ENCODE data around the gene FGD4. TPM values are rescaled to one million over a fixed set of nuclear protein-coding genes. Genes with fewer than 3 reads are reported as not detected.

FGD4 gene
- total and polyA plus RNA-seq, 2 experiments from 2014 or later, result 1.1 to 3.4 TPM

DNA sequence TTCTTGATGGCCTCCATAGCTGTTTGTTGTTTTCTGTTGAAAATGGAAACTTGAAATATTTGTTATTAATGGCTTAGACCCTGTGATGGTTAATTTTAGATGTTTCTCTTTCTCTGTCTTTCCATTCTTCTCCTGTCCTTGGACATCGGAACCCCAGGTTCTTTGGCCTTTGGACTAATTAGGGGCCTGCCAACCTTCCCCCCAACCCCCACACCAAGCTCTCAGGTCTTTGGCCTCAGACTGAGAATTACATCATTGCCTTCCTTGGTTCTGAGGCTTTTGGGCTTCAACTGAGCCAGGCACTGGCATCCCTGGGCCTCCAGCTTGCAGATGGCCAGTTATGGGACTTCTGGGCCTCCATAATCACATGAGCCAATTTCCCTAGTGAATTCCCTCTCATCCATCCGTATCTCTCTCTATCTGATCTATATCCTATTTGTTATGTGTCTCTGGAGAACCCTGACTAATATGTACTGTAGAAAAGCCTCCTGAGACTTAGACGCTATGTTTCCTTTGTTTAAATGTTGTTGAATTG, 71.6 kb downstream of the FGD4 start:
- Histone ChIP-seq H3K79me2 (ENCODE audit: insufficient read depth) (no peaks in the 10 kb centered on the region), H3K4me3 (no peak overlapping the region), H3K9ac (no peak overlapping the region), H3K4me2 (ENCODE audit: unreplicated experiment) (no peak overlapping the region), H3K9me2 (ENCODE audit: insufficient read depth) (no peaks in the 10 kb centered on the region), H3K9me3 (ENCODE audit: low read depth) (no peaks in the 10 kb centered on the region), H3K27me3 (replicated peaks; ENCODE audit: insufficient read depth) (no peaks in the 10 kb centered on the region), H2AFZ (no peak overlapping the region), H3K27ac (no peak overlapping the region), H3F3A (ENCODE audit: insufficient read depth) (no peaks in the 10 kb centered on the region), H4K20me1 (ENCODE audit: insufficient read depth) (no peaks in the 10 kb centered on the region), H3K4me1 (ENCODE audit: insufficient read depth) (no peaks in the 10 kb centered on the region), H3K36me3 (ENCODE audit: low read depth) (no peaks in the 10 kb centered on the region)
- DNase-seq, result no peak
- WGBS, 2 experiments (ENCODE audit: low coverage in 1 of 2, low lambda C conversion rate in 2 of 2, missing lambda C conversion rate in 2 of 2), result 76 to 82% methylated on average over 3 of the region's 3 CpGs
- TF ChIP-seq EZH2phosphoT487 (IDR thresholded peaks at IDR 0.05; ENCODE audit: insufficient read depth, low read depth) (no peak), EZH2 (IDR thresholded peaks at IDR 0.05; ENCODE audit: insufficient read depth, poor library complexity, severe bottlenecking) (no peak)
- in situ Hi-C loops (cut with MboI), result no loop called here

DNA sequence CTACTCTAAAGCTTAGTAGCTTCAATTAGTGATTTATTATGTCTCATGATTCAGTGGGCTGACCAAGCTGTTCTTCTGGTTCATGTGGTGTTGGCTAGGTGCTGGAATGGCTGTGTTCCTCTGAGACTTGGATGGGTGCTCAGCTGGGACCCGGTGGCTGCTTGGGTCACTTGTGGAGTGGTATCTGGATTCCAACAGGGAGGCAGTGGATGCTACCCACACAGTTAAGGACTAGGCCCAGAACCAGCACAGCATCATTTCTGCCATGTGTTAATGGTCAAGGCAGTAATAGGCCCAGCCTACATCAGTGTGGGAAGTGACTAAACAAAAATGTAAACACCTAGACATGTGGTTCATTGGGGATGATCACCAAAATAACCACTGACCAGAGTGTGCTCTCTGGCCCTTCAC, 72.2 kb downstream of the FGD4 start:
- Histone ChIP-seq H3K27me3 (replicated peaks; ENCODE audit: insufficient read depth) (no peaks in the 10 kb centered on the region), H3K4me3 (no peak overlapping the region), H3K9me3 (ENCODE audit: low read depth) (no peaks in the 10 kb centered on the region), H2AFZ (no peak overlapping the region), H3K9me2 (ENCODE audit: insufficient read depth) (no peaks in the 10 kb centered on the region), H3K27ac (no peak overlapping the region), H3K79me2 (ENCODE audit: insufficient read depth) (no peaks in the 10 kb centered on the region), H3K9ac (no peak overlapping the region), H3K4me2 (ENCODE audit: unreplicated experiment) (no peak overlapping the region), H3K4me1 (ENCODE audit: insufficient read depth) (no peaks in the 10 kb centered on the region), H3F3A (ENCODE audit: insufficient read depth) (no peaks in the 10 kb centered on the region), H3K36me3 (ENCODE audit: low read depth) (no peaks in the 10 kb centered on the region), H4K20me1 (ENCODE audit: insufficient read depth) (no peaks in the 10 kb centered on the region)
- in situ Hi-C loops (cut with MboI), result no loop called here
- TF ChIP-seq EZH2 (IDR thresholded peaks at IDR 0.05; ENCODE audit: insufficient read depth, poor library complexity, severe bottlenecking), result no peak
- TF ChIP-seq EZH2phosphoT487 (IDR thresholded peaks at IDR 0.05; ENCODE audit: insufficient read depth, low read depth), result no peak
- WGBS, 2 experiments (ENCODE audit: low coverage in 1 of 2, low lambda C conversion rate in 2 of 2, missing lambda C conversion rate in 2 of 2), result 83 to 92% methylated on average over 1 of the region's 1 CpG
- DNase-seq, result peak; percentile 3

DNA sequence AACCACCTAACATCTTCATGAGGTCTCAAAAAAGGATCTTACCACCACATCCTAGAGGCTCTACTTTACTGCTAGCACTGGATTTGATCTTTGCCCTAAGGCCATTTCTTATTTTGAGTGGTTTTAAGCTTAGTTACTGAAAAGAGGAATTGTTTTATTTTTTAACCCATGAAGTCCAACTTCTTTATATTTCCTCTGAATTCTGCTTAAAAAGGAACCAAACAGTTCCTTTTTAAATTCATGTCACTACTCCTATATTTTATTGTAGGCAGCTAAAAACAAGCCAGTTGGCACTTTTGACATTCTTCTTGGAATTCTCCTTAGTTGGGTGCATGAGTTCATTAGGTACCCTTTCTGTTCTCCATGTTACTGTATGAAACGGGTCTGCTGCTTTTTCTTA, 76.4 kb downstream of the FGD4 start:
- 83 to 96% methylated on average over 1 of the region's 1 CpG for WGBS, 2 experiments (ENCODE audit: low coverage in 1 of 2, low lambda C conversion rate in 2 of 2, missing lambda C conversion rate in 2 of 2)
- no peaks in the 10 kb centered on the region for H3K36me3 ChIP-seq (ENCODE audit: low read depth)
- no peak for DNase-seq
- no peaks in the 10 kb centered on the region for H3F3A ChIP-seq (ENCODE audit: insufficient read depth)
- no peak overlapping the region for H3K4me3 ChIP-seq
- H3K9me3 ChIP-seq (ENCODE audit: low read depth), result no peaks in the 10 kb centered on the region
- in situ Hi-C loops (cut with MboI), result no loop called here
- H3K27ac ChIP-seq, result no peak overlapping the region
- H4K20me1 ChIP-seq (ENCODE audit: insufficient read depth), result no peaks in the 10 kb centered on the region
- no peaks in the 10 kb centered on the region for H3K79me2 ChIP-seq (ENCODE audit: insufficient read depth)
- H3K27me3 ChIP-seq (replicated peaks; ENCODE audit: insufficient read depth), result no peaks in the 10 kb centered on the region; the same call in 1 of the 2 replicates
- TF ChIP-seq EZH2 (IDR thresholded peaks at IDR 0.05; ENCODE audit: insufficient read depth, poor library complexity, severe bottlenecking) (no peak), EZH2phosphoT487 (IDR thresholded peaks at IDR 0.05; ENCODE audit: insufficient read depth, low read depth) (no peak)
- no peak overlapping the region for H3K4me2 ChIP-seq (ENCODE audit: unreplicated experiment)
- H3K4me1 ChIP-seq (ENCODE audit: insufficient read depth), result no peaks in the 10 kb centered on the region
- H3K9me2 ChIP-seq (ENCODE audit: insufficient read depth), result no peaks in the 10 kb centered on the region
- no peak overlapping the region for H3K9ac ChIP-seq
- H2AFZ ChIP-seq, result no peak overlapping the region

DNA sequence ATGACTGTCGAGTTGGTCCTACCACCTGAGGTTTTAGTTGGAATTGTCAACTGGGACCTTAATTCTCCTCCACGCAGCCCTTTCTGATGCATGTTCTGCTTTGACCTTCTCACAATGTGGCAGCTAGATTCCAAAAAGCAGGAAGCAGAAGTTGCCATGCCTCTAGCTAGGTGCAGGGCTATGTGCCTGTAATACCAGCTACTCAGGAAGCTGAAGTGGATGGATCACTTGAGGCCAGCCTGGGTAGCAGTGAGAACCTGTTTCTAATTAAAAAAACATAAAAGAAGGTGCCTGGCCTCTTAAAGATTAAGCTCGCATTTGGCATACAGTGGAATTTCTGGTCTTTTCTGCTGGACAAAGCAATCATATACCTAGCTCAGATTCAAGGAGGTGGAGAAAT, 77.1 kb downstream of the FGD4 start:
- 34 to 38% methylated on average over 3 of the region's 3 CpGs for WGBS, 2 experiments (ENCODE audit: low coverage in 1 of 2, low lambda C conversion rate in 2 of 2, missing lambda C conversion rate in 2 of 2)
- Histone ChIP-seq H3K79me2 (ENCODE audit: insufficient read depth) (no peaks in the 10 kb centered on the region), H2AFZ (no peak overlapping the region), H3K9me2 (ENCODE audit: insufficient read depth) (no peaks in the 10 kb centered on the region), H3K27me3 (replicated peaks; ENCODE audit: insufficient read depth) (no peaks in the 10 kb centered on the region; the same call in 1 of the 2 replicates), H3K36me3 (ENCODE audit: low read depth) (no peaks in the 10 kb centered on the region), H3K9me3 (ENCODE audit: low read depth) (no peaks in the 10 kb centered on the region), H3K9ac (no peak overlapping the region), H3K4me1 (ENCODE audit: insufficient read depth) (no peaks in the 10 kb centered on the region), H3K4me2 (ENCODE audit: unreplicated experiment) (no peak overlapping the region), H3F3A (ENCODE audit: insufficient read depth) (no peaks in the 10 kb centered on the region), H3K27ac (no peak overlapping the region), H4K20me1 (ENCODE audit: insufficient read depth) (no peaks in the 10 kb centered on the region), H3K4me3 (no peak overlapping the region)
- DNase-seq, result no peak
- in situ Hi-C loops (cut with MboI), result no loop called here
- no peak for TF ChIP-seq EZH2phosphoT487 (IDR thresholded peaks at IDR 0.05; ENCODE audit: insufficient read depth, low read depth)
- no peak for TF ChIP-seq EZH2 (IDR thresholded peaks at IDR 0.05; ENCODE audit: insufficient read depth, poor library complexity, severe bottlenecking)

DNA sequence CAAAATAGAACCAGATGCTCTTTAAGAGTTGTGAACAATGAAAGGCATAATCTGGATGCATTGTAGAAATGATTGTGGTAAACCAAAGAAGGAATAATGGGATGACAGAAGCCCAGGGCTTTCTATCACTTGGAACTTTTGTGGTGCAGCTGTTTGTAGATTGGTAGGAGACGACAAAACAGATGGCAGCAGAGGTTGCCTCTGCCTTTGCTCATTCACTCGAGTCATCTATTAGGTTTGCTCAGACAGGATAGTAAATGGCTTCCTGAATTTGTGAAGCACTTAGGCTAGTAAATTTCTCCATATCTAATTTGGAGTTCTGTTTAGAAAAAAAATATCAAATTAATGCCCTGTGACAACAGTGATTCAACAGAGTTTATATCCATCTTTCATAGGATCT, 78.4 kb downstream of the FGD4 start:
- 50 to 79% methylated on average over 2 of the region's 2 CpGs for WGBS, 2 experiments (ENCODE audit: low coverage in 1 of 2, low lambda C conversion rate in 2 of 2, missing lambda C conversion rate in 2 of 2)
- no peak for TF ChIP-seq EZH2 (IDR thresholded peaks at IDR 0.05; ENCODE audit: insufficient read depth, poor library complexity, severe bottlenecking)
- TF ChIP-seq EZH2phosphoT487 (IDR thresholded peaks at IDR 0.05; ENCODE audit: insufficient read depth, low read depth), result no peak
- Histone ChIP-seq H3K9me3 (ENCODE audit: low read depth) (no peaks in the 10 kb centered on the region), H3K27ac (no peak overlapping the region), H3F3A (ENCODE audit: insufficient read depth) (no peaks in the 10 kb centered on the region), H3K79me2 (ENCODE audit: insufficient read depth) (no peaks in the 10 kb centered on the region), H3K9ac (no peak overlapping the region), H3K36me3 (ENCODE audit: low read depth) (no peaks in the 10 kb centered on the region), H3K4me1 (ENCODE audit: insufficient read depth) (no peaks in the 10 kb centered on the region), H3K4me3 (no peak overlapping the region), H2AFZ (no peak overlapping the region), H3K9me2 (ENCODE audit: insufficient read depth) (no peaks in the 10 kb centered on the region), H4K20me1 (ENCODE audit: insufficient read depth) (no peaks in the 10 kb centered on the region), H3K27me3 (replicated peaks; ENCODE audit: insufficient read depth) (no peaks in the 10 kb centered on the region; the same call in 1 of the 2 replicates), H3K4me2 (ENCODE audit: unreplicated experiment) (no peak overlapping the region)
- no peak for DNase-seq
- in situ Hi-C loops (cut with MboI), result no loop called here

All from GM23248 (cell line).